ENCODE results near the gene NABP1.

NABP1 gene

DNA sequence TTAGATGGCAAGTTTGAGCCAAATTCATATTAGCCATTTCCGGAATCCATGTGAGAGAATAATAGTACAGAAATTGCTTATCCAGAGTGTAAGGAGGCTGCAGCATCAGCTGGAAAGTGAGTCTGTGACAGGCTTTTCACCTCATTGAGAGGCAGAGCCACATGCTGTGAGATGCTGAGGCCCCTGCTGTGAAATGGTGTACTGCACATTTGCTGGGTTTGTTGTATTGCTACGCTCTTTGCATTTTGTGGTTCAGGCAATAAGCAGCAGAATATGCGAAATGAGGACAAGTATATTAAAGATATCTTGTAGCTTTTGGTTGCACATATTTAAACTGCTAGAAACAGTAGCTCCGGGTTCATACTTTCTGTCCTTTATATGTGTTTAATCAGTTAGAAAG lies 37.0 kb downstream of the NABP1 start:
- no peak overlapping the region for H2BK120ac ChIP-seq (ENCODE audit: low read depth, low read length)

GRCh38 chr2:191715471-191715870 lies 37.5 kb downstream of the NABP1 start:
- DNase-seq (ENCODE audit: low spot score): no peak
- no peak overlapping the region for H3K4ac ChIP-seq (ENCODE audit: low read length)
- peaks cover 0 to 3% (median 0%) of the 10 kb centered on the region in 3 experiments for H3K27me3 ChIP-seq (ENCODE audit: control insufficient read depth in 3 of 3, insufficient read depth in 3 of 3, low read depth in 1 of 3, low read length in 3 of 3)
- H2BK15ac ChIP-seq (ENCODE audit: low read length): no peak overlapping the region
- H4K91ac ChIP-seq (ENCODE audit: low read depth, low read length, poor library complexity): no peak overlapping the region
- no peak overlapping the region for H2AFZ ChIP-seq (ENCODE audit: low read length)
- H2BK12ac ChIP-seq (ENCODE audit: low read length): no peak overlapping the region
- no peak overlapping the region for H4K8ac ChIP-seq (ENCODE audit: low read depth, low read length)
- peaks cover 1 to 7% of the 10 kb centered on the region in 2 donors for H3K4me1 ChIP-seq (ENCODE audit: control insufficient read depth in 2 of 2, insufficient read depth in 1 of 2, low read depth in 1 of 2, low read length in 2 of 2)
- no peak overlapping the region for H3K27ac ChIP-seq (replicated peaks; ENCODE audit: low read length)
- H3K4me2 ChIP-seq (ENCODE audit: insufficient read depth, low read length, poor library complexity, severe bottlenecking): no peak overlapping the region
- H3K23ac ChIP-seq (ENCODE audit: low read depth, low read length, poor library complexity): no peak overlapping the region
- H3K9ac ChIP-seq (ENCODE audit: low read depth, low read length, poor library complexity): no peak overlapping the region
- no peak overlapping the region for H2BK5ac ChIP-seq (ENCODE audit: low read length)
- H2AK5ac ChIP-seq (ENCODE audit: low read depth, low read length): no peak overlapping the region
- no peaks in the 10 kb centered on the region for H3K9me3 ChIP-seq (replicated peaks in 1 of 2; ENCODE audit: control insufficient read depth in 2 of 2, insufficient read depth in 1 of 2, low read depth in 1 of 2, low read length in 2 of 2)
- no peak overlapping the region for H3K4me3 ChIP-seq (ENCODE audit: low read length in 2 of 2)
- no peak overlapping the region for H3K14ac ChIP-seq (ENCODE audit: low read length)
- no CpG with 5 or more reads among the region's 2 CpGs for WGBS, 2 donors (ENCODE audit: extremely low coverage in 2 of 2, insufficient read length in 2 of 2, insufficient replicate concordance in 1 of 2)
- no peaks in the 10 kb centered on the region for H3K79me1 ChIP-seq (ENCODE audit: low read depth, low read length)
- no peak overlapping the region for H3K18ac ChIP-seq (ENCODE audit: low read length)
- no peaks in the 10 kb centered on the region for H3K36me3 ChIP-seq (replicated peaks in 1 of 2; ENCODE audit: control insufficient read depth in 2 of 2, insufficient read depth in 2 of 2, low read length in 2 of 2)
- H2BK120ac ChIP-seq (ENCODE audit: low read depth, low read length): no peak overlapping the region

More for the DNA sequence above, 37.0 kb downstream of the NABP1 start:
- Histone ChIP-seq H2AFZ (ENCODE audit: low read length) (no peak overlapping the region), H4K8ac (ENCODE audit: low read depth, low read length) (no peak overlapping the region), H3K79me1 (ENCODE audit: low read depth, low read length) (no peaks in the 10 kb centered on the region), H3K23ac (ENCODE audit: low read depth, low read length, poor library complexity) (no peak overlapping the region), H3K27ac (replicated peaks; ENCODE audit: low read length) (no peak overlapping the region), H2BK5ac (ENCODE audit: low read length) (no peak overlapping the region), H3K4me3 (ENCODE audit: low read length in 2 of 2) (no peak overlapping the region), H3K4ac (ENCODE audit: low read length) (no peak overlapping the region), H2BK15ac (ENCODE audit: low read length) (no peak overlapping the region), H2BK12ac (ENCODE audit: low read length) (no peak overlapping the region), H3K14ac (ENCODE audit: low read length) (no peak overlapping the region), H4K91ac (ENCODE audit: low read depth, low read length, poor library complexity) (no peak overlapping the region), H3K9ac (ENCODE audit: low read depth, low read length, poor library complexity) (no peak overlapping the region), H3K9me3 (replicated peaks in 1 of 2; ENCODE audit: control insufficient read depth in 2 of 2, insufficient read depth in 1 of 2, low read depth in 1 of 2, low read length in 2 of 2) (no peaks in the 10 kb centered on the region), H2AK5ac (ENCODE audit: low read depth, low read length) (no peak overlapping the region), H3K27me3 (ENCODE audit: control insufficient read depth in 3 of 3, insufficient read depth in 3 of 3, low read depth in 1 of 3, low read length in 3 of 3) (peaks cover 0 to 3% (median 0%) of the 10 kb centered on the region in 3 experiments), H3K4me2 (ENCODE audit: insufficient read depth, low read length, poor library complexity, severe bottlenecking) (no peak overlapping the region), H3K4me1 (ENCODE audit: control insufficient read depth in 2 of 2, insufficient read depth in 1 of 2, low read depth in 1 of 2, low read length in 2 of 2) (peaks cover 1 to 7% of the 10 kb centered on the region in 2 donors), H3K36me3 (replicated peaks in 1 of 2; ENCODE audit: control insufficient read depth in 2 of 2, insufficient read depth in 2 of 2, low read length in 2 of 2) (no peaks in the 10 kb centered on the region), H3K18ac (ENCODE audit: low read length) (no peak overlapping the region)
- WGBS, 2 donors (ENCODE audit: extremely low coverage in 2 of 2, insufficient read length in 2 of 2, insufficient replicate concordance in 1 of 2): no CpG with 5 or more reads among the region's 4 CpGs
- no peak for DNase-seq (ENCODE audit: low spot score)

DNA sequence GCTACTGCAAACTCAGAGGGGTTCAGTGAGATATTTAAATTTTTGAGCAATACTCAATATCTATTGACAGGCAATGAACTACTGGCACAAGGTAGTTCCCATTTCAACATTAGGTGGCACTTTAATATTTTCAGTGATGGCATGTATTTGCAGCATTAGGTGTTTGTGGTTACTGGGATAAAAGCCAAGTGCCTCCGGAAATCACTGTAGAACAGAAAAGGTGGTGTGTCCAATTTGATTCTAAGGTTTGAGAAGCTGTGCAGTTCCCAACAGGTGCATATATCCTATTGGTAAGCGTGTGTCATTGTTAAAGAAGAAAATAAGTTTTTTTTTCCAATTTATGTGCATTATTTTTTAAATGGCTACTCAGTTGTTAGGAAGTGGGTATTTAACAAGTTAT lies 41.3 kb downstream of the NABP1 start:
- no peak overlapping the region for H3K23ac ChIP-seq (ENCODE audit: low read depth, low read length, poor library complexity)
- H2BK5ac ChIP-seq (ENCODE audit: low read length): no peak overlapping the region
- no peak overlapping the region for H3K4me3 ChIP-seq (ENCODE audit: low read length in 2 of 2)
- H3K79me1 ChIP-seq (ENCODE audit: low read depth, low read length): no peaks in the 10 kb centered on the region
- no peak overlapping the region for H4K8ac ChIP-seq (ENCODE audit: low read depth, low read length)
- DNase-seq (ENCODE audit: low spot score): no peak
- H4K91ac ChIP-seq (ENCODE audit: low read depth, low read length, poor library complexity): no peak overlapping the region
- no peak overlapping the region for H2BK120ac ChIP-seq (ENCODE audit: low read depth, low read length)
- no peak overlapping the region for H3K27ac ChIP-seq (replicated peaks; ENCODE audit: low read length)
- H3K4ac ChIP-seq (ENCODE audit: low read length): no peak overlapping the region
- H3K14ac ChIP-seq (ENCODE audit: low read length): no peak overlapping the region
- H2BK12ac ChIP-seq (ENCODE audit: low read length): no peak overlapping the region
- no peak overlapping the region for H2AFZ ChIP-seq (ENCODE audit: low read length)
- H3K36me3 ChIP-seq (replicated peaks in 1 of 2; ENCODE audit: control insufficient read depth in 2 of 2, insufficient read depth in 2 of 2, low read length in 2 of 2): no peaks in the 10 kb centered on the region
- H2BK15ac ChIP-seq (ENCODE audit: low read length): no peak overlapping the region
- no CpG with 5 or more reads among the region's 2 CpGs for WGBS, 2 donors (ENCODE audit: extremely low coverage in 2 of 2, insufficient read length in 2 of 2, insufficient replicate concordance in 1 of 2)
- no peak overlapping the region for H2AK5ac ChIP-seq (ENCODE audit: low read depth, low read length)
- no peaks in the 10 kb centered on the region for H3K27me3 ChIP-seq (ENCODE audit: control insufficient read depth in 3 of 3, insufficient read depth in 3 of 3, low read depth in 1 of 3, low read length in 3 of 3)
- no peak overlapping the region for H3K4me2 ChIP-seq (ENCODE audit: insufficient read depth, low read length, poor library complexity, severe bottlenecking)
- H3K4me1 ChIP-seq (ENCODE audit: control insufficient read depth in 2 of 2, insufficient read depth in 1 of 2, low read depth in 1 of 2, low read length in 2 of 2): peaks cover 1 to 7% of the 10 kb centered on the region in 2 donors
- no peak overlapping the region for H3K18ac ChIP-seq (ENCODE audit: low read length)
- no peak overlapping the region for H3K9ac ChIP-seq (ENCODE audit: low read depth, low read length, poor library complexity)
- H3K9me3 ChIP-seq (replicated peaks in 1 of 2; ENCODE audit: control insufficient read depth in 2 of 2, insufficient read depth in 1 of 2, low read depth in 1 of 2, low read length in 2 of 2): no peaks in the 10 kb centered on the region

DNA sequence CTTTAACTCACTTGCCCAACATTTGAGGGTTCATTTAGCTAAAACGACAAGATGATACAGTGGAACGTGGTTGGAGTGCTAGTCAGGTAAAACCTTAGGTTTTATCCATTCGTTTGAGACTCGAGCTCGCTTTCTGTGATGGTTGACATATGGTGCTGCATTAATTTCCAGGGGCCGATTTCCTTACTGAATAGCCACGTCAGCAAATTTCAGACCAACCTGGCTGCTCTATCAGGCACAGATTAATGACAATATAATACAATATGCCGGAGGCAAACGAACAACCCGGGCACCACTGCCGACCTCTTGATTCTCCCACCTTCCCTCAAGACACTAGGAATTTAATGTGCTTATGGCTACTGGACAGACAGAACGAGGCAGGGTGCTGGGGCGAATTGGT lies 42.0 kb downstream of the NABP1 start:
- Histone ChIP-seq H3K79me1 (ENCODE audit: low read depth, low read length) (no peaks in the 10 kb centered on the region), H2AFZ (ENCODE audit: low read length) (no peak overlapping the region), H3K9ac (ENCODE audit: low read depth, low read length, poor library complexity) (no peak overlapping the region), H2BK120ac (ENCODE audit: low read depth, low read length) (no peak overlapping the region), H3K23ac (ENCODE audit: low read depth, low read length, poor library complexity) (no peak overlapping the region), H3K4me3 (ENCODE audit: low read length in 2 of 2) (no peak overlapping the region), H2BK5ac (ENCODE audit: low read length) (no peak overlapping the region), H4K8ac (ENCODE audit: low read depth, low read length) (no peak overlapping the region), H3K27me3 (ENCODE audit: control insufficient read depth in 3 of 3, insufficient read depth in 3 of 3, low read depth in 1 of 3, low read length in 3 of 3) (no peaks in the 10 kb centered on the region), H3K14ac (ENCODE audit: low read length) (no peak overlapping the region), H3K9me3 (replicated peaks in 1 of 2; ENCODE audit: control insufficient read depth in 2 of 2, insufficient read depth in 1 of 2, low read depth in 1 of 2, low read length in 2 of 2) (no peaks in the 10 kb centered on the region), H4K91ac (ENCODE audit: low read depth, low read length, poor library complexity) (no peak overlapping the region), H3K27ac (replicated peaks; ENCODE audit: low read length) (no peak overlapping the region), H2BK15ac (ENCODE audit: low read length) (no peak overlapping the region), H3K4ac (ENCODE audit: low read length) (no peak overlapping the region), H3K36me3 (replicated peaks in 1 of 2; ENCODE audit: control insufficient read depth in 2 of 2, insufficient read depth in 2 of 2, low read length in 2 of 2) (no peaks in the 10 kb centered on the region), H2AK5ac (ENCODE audit: low read depth, low read length) (no peak overlapping the region), H3K4me1 (ENCODE audit: control insufficient read depth in 2 of 2, insufficient read depth in 1 of 2, low read depth in 1 of 2, low read length in 2 of 2) (peaks cover 1 to 3% of the 10 kb centered on the region in 2 donors), H2BK12ac (ENCODE audit: low read length) (no peak overlapping the region), H3K4me2 (ENCODE audit: insufficient read depth, low read length, poor library complexity, severe bottlenecking) (no peak overlapping the region), H3K18ac (ENCODE audit: low read length) (no peak overlapping the region)
- no CpG with 5 or more reads among the region's 13 CpGs for WGBS, 2 donors (ENCODE audit: extremely low coverage in 2 of 2, insufficient read length in 2 of 2, insufficient replicate concordance in 1 of 2)
- no peak for DNase-seq (ENCODE audit: low spot score)

Data from neuronal stem cell (in vitro differentiated cells).